GM12878 (cell line): ENCODE measurements around the gene TCF7L1. TPM values are rescaled to one million over a fixed set of nuclear protein-coding genes. Genes with fewer than 3 reads are reported as not detected.

Experiments
- ATAC-seq: fragments of 200-7000 bp; cut with Tn5 transposase; 3 replicates; pipeline ENCODE4 v1.9.1; 2020; ENCODE audit warnings: mild to moderate bottlenecking, moderate library complexity
- BruUV-seq: library from RNA; stranded (reverse); fragments of 400-500 nt; replicated peaks from 2 replicates; lab custom pipeline; 2021; lab: Mats Ljungman, UMichigan
- CTCF ChIA-PET: fragments of 300-600 bp; sonication (Branson Sonifier 250); formaldehyde crosslinking; extraction: SDS; loops from one replicate; lab custom pipeline; 2021; ENCODE audit warnings: inconsistent platforms; lab: Yijun Ruan, JAX
- POLR2A ChIA-PET: fragments of 350-600 bp; formaldehyde crosslinking; extraction: SDS; loops from one replicate; lab custom pipeline; 2021; ENCODE audit warnings: inconsistent platforms; lab: Charles Lee
- RAD21 ChIA-PET: fragments of 300-600 bp; sonication (Branson Sonifier 250); formaldehyde crosslinking; loops from one replicate; lab custom pipeline; 2023; ENCODE audit warnings: antibody characterized with exemption; ENCODE audit not compliant: unreplicated experiment; lab: Charles Lee
- SMC1A ChIA-PET: fragments of 300-600 bp; sonication (Branson Sonifier 250); formaldehyde crosslinking; loops from one replicate; lab custom pipeline; 2023; ENCODE audit not compliant: unreplicated experiment, uncharacterized antibody; lab: Charles Lee
- DNase-seq: peaks from one replicate; pipeline ENCODE4 v3.0.0-alpha.2; 2011; ENCODE audit warnings: low read depth, low spot score
- FAIRE-seq: peaks from 3 replicates; lab custom pipeline; 2011; peaks lifted over from hg19 to GRCh38; lab: Jason Lieb, UNC
- H2AFZ ChIP-seq: 2 replicates; pipeline ENCODE4 v1.6.0; 2011; ENCODE audit warnings: low read depth, low read length, control low read depth; ENCODE audit not compliant: control insufficient read depth
- H3K27ac ChIP-seq: 2 replicates; pipeline ENCODE4 v1.5.1; 2011; ENCODE audit warnings: control low read depth; ENCODE audit not compliant: control insufficient read depth, insufficient read depth
- H3K27me3 ChIP-seq, 2 experiments: replicated peaks in 1 of 2; 2 replicates each; pipeline versions ENCODE4 v1.6.0 to v1.6.1; 2011; ENCODE audit warnings: low read length in 1 of 2; ENCODE audit not compliant: control insufficient read depth in 2 of 2, insufficient read depth in 2 of 2
- H3K36me3 ChIP-seq, 2 experiments: 2 replicates each; pipeline ENCODE4 v1.5.1; 2011; ENCODE audit warnings: low read length in 1 of 2; ENCODE audit not compliant: control insufficient read depth in 2 of 2, insufficient read depth in 2 of 2
- H3K4me1 ChIP-seq: 2 replicates; pipeline ENCODE4 v1.6.1; 2011; ENCODE audit warnings: mild to moderate bottlenecking, low read length, moderate library complexity, mixed read lengths; ENCODE audit not compliant: control insufficient read depth, insufficient read depth
- H3K4me2 ChIP-seq: 2 replicates; pipeline ENCODE4 v1.6.0; 2011; ENCODE audit warnings: control low read depth; ENCODE audit not compliant: control insufficient read depth, insufficient read depth
- H3K4me3 ChIP-seq: fragments of 200-600 bp; sonication (generic); 2 replicates; pipeline ENCODE4 v1.5.1; 2016
- H3K79me2 ChIP-seq: 2 replicates; pipeline ENCODE4 v1.6.0; 2011; ENCODE audit warnings: low read length; ENCODE audit not compliant: control insufficient read depth, insufficient read depth
- H3K9ac ChIP-seq: 2 replicates; pipeline ENCODE4 v1.8.0; 2011; ENCODE audit warnings: low read length, control low read depth, mixed read lengths; ENCODE audit not compliant: control insufficient read depth, insufficient read depth
- H3K9me3 ChIP-seq: replicated peaks from 3 replicates; pipeline ENCODE4 v1.5.1; 2011; ENCODE audit warnings: mild to moderate bottlenecking, low read length; ENCODE audit not compliant: control insufficient read depth, insufficient read depth
- H4K20me1 ChIP-seq: 2 replicates; pipeline ENCODE4 v1.6.0; 2011; ENCODE audit not compliant: control insufficient read depth, insufficient read depth
- MEF2B ChIP-seq: fragments of 450-650 bp; IDR thresholded peaks from 2 replicates; pipeline ENCODE4 v1.6.1; 2018; ENCODE audit warnings: mild to moderate bottlenecking, moderate library complexity; ENCODE audit not compliant: partially characterized antibody, poor library complexity, severe bottlenecking
- SIX5 ChIP-seq: IDR thresholded peaks from 2 replicates; pipeline ENCODE4 v1.6.1; 2011; ENCODE audit warnings: mild to moderate bottlenecking, low read depth, low read length, moderate library complexity; ENCODE audit not compliant: severe bottlenecking
- WGBS: methylation state at CpG from one replicate; pipeline ENCODE4 v1.1.6; 2016; ENCODE audit warnings: low lambda C conversion rate; ENCODE audit not compliant: insufficient replicate concordance, insufficient coverage; ENCODE audit errors: missing lambda C conversion rate; 5-methylcytosine and 5-hydroxymethylcytosine counted together
- in situ Hi-C: fragments of 300-500 bp; cut with MboI; formaldehyde crosslinking; loops from 9 replicates; pipeline ENCODE4 v1.14.3; 2018; ENCODE audit warnings: mixed read lengths
- intact Hi-C: fragments of 100-400 bp; cut with micrococcal nuclease; formaldehyde crosslinking; loops from one replicate; pipeline ENCODE4 v1.14.2; 2022; ENCODE audit not compliant: unreplicated experiment
- polyA plus RNA-seq, 11 experiments: library from polyadenylated mRNA; depleted of rRNA in 4 of 11; unstranded in 6 of 11; stranded (reverse) in 5 of 11; fragments of >200 nt; fragmentation: Nextera tagmentation in 4 of 11; fragmentation: Illumina TruSeq in 1 of 11; extraction: Ambion mirVana in 4 of 11; extraction: Trizol in 1 of 11; gene quantifications; 1 replicate in 1 of 11; 2 replicates in 10 of 11; pipeline versions ENCODE4 v1.2.1 to v1.2.3, GENCODE V29; 2011 to 2016; ENCODE audit warnings: inconsistent platforms in 2 of 11, missing spikeins in 2 of 11, low read depth in 1 of 11
- total RNA-seq, 4 experiments: library from RNA; depleted of rRNA in 3 of 4; stranded (reverse); fragments of >200 nt in 3 of 4; fragmentation: Illumina TruSeq in 1 of 4; extraction: Trizol in 1 of 4; gene quantifications; 2 replicates each; pipeline versions ENCODE4 v1.2.1 to v1.2.3, GENCODE V29; 2013 to 2021
- TF ChIP-seq, protein P1 (sequence below): fragments of 450-650 bp; IDR thresholded peaks from 2 replicates; pipeline ENCODE4 v1.6.1; 2018; ENCODE audit warnings: borderline replicate concordance, mild to moderate bottlenecking; ENCODE audit not compliant: partially characterized antibody

The TCF7L1 gene
- total and polyA plus RNA-seq, 10 of the 15 experiments (the other 5 are each of a cell fraction or from before 2014, with no cell fraction given) = 0.03 to 0.11 (median 0.10) TPM; not detected in 7

DNA sequence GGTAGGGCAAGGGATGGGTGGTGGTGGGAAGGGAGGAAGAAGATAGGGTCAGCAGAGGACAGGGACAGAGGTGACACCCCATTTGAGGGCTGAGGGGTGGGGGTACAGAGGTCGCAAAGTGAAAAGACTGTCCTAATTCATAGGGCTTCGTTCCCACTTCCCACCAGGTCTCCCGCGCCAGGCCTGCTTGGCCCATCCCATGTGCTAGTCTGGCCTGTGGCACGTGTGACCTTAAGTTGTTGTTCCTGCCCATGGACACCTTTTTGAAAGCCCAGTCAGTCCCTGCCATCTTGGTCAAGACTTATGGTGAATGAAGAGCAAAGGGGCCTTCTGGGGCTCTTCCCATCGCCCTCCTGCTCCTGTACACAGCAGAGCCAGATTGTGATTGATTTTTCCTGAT lies 148.4 kb downstream of the TCF7L1 start:
- ChIA-PET CTCF (interaction anchor here (0.7 to 6.3 kb wide), 2 partner anchors 14 to 113 kb away, joined by 3 to 57 read pairs; no protein-coding TSS in a partner anchor), POLR2A (no interaction called here)
- in situ Hi-C loops = loop anchor here (10.0 kb wide), 1 partner anchor 397 kb away; the partner anchor contains the start of gene TRABD2A

More for the DNA sequence above, 148.4 kb downstream of the TCF7L1 start:
- no peak overlapping the region for H3K4me2 ChIP-seq
- H3K27ac ChIP-seq = no peak overlapping the region
- H2AFZ ChIP-seq = no peak overlapping the region
- ATAC-seq = no peak
- DNase-seq = no peak
- FAIRE-seq = no peak
- H3K79me2 ChIP-seq = no peaks in the 10 kb centered on the region
- H3K9me3 ChIP-seq = no peaks in the 10 kb centered on the region
- intact Hi-C loops = no loop called here
- no TSS peak for BruUV-seq
- SMC1A ChIA-PET = no interaction called here
- 51% methylated on average over 6 of the region's 6 CpGs for WGBS
- TF ChIP-seq SIX5 = no peak
- TF ChIP-seq MEF2B = no peak
- TF ChIP-seq, protein P1, sequence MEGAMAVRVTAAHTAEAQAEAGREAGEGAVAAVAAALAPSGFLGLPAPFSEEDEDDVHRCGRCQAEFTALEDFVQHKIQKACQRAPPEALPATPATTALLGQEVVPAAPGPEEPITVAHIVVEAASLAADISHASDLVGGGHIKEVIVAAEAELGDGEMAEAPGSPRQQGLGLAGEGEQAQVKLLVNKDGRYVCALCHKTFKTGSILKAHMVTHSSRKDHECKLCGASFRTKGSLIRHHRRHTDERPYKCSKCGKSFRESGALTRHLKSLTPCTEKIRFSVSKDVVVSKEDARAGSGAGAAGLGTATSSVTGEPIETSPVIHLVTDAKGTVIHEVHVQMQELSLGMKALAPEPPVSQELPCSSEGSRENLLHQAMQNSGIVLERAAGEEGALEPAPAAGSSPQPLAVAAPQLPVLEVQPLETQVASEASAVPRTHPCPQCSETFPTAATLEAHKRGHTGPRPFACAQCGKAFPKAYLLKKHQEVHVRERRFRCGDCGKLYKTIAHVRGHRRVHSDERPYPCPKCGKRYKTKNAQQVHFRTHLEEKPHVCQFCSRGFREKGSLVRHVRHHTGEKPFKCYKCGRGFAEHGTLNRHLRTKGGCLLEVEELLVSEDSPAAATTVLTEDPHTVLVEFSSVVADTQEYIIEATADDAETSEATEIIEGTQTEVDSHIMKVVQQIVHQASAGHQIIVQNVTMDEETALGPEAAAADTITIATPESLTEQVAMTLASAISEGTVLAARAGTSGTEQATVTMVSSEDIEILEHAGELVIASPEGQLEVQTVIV = no peak
- no peaks in the 10 kb centered on the region for H3K36me3 ChIP-seq
- H3K4me3 ChIP-seq = no peak overlapping the region
- H4K20me1 ChIP-seq = no peaks in the 10 kb centered on the region
- H3K27me3 ChIP-seq = peaks cover 0 to 5% of the 10 kb centered on the region in 2 experiments; a peak in 2 of 4 replicates
- H3K4me1 ChIP-seq = no peaks in the 10 kb centered on the region
- RAD21 ChIA-PET = interaction anchor here (0.6 kb wide), 1 partner anchor 301 kb away, joined by 3 read pairs; no protein-coding TSS in a partner anchor
- no peak overlapping the region for H3K9ac ChIP-seq
